ENCODE data around the gene LMF2. TPM values are rescaled to one million over a fixed set of nuclear protein-coding genes. Genes with fewer than 3 reads are reported as not detected.

Gene LMF2
- polyA plus RNA-seq, 1 experiment, result 111 TPM

GRCh38 chr22:50550395-50550794, 42.9 kb upstream of the LMF2 start:
- Histone ChIP-seq H3K27me3 (ENCODE audit: control insufficient read depth, insufficient read depth, low read length) (peaks cover 27% of the 10 kb centered on the region), H3K36me3 (ENCODE audit: control insufficient read depth, insufficient read depth, low read length) (no peaks in the 10 kb centered on the region), H3K4me3 (ENCODE audit: low read depth, low read length) (no peak overlapping the region)
- CTCF ChIA-PET, result interaction anchor here (0.6 to 2.2 kb wide), 4 partner anchors 9 to 71 kb away, joined by 3 to 7 read pairs (median 4); partner anchors contain the start of gene SYCE3
- no peak for TF ChIP-seq CTCF (IDR thresholded peaks at IDR 0.05; ENCODE audit: insufficient read depth, low read depth, low read length)
- DNase-seq (ENCODE audit: low read depth), result no peak
- POLR2A ChIA-PET, result no interaction called here

GRCh38 chr22:50548921-50549790, 41.7 kb upstream of the LMF2 start:
- TF ChIP-seq CTCF (IDR thresholded peaks at IDR 0.05; ENCODE audit: insufficient read depth, low read depth, low read length), result no peak
- POLR2A ChIA-PET, result no interaction called here
- CTCF ChIA-PET, result interaction anchor here (2.0 kb wide), 1 partner anchor 11 kb away, joined by 8 read pairs; no protein-coding TSS in a partner anchor
- no peak overlapping the region for H3K4me3 ChIP-seq (ENCODE audit: low read depth, low read length)
- H3K27me3 ChIP-seq (ENCODE audit: control insufficient read depth, insufficient read depth, low read length), result peaks cover 31% of the 10 kb centered on the region
- DNase-seq (ENCODE audit: low read depth), result no peak
- H3K36me3 ChIP-seq (ENCODE audit: control insufficient read depth, insufficient read depth, low read length), result no peaks in the 10 kb centered on the region

GRCh38 chr22:50548040-50548920, 40.8 kb upstream of the LMF2 start:
- CTCF ChIA-PET, result interaction anchor here (0.8 to 2.0 kb wide), 4 partner anchors 12 to 22 kb away, joined by 4 to 16 read pairs (median 6); partner anchors contain the start of gene SYCE3
- POLR2A ChIA-PET, result no interaction called here
- no peak for TF ChIP-seq CTCF (IDR thresholded peaks at IDR 0.05; ENCODE audit: insufficient read depth, low read depth, low read length)
- no peak for DNase-seq (ENCODE audit: low read depth)
- Histone ChIP-seq H3K4me3 (ENCODE audit: low read depth, low read length) (no peak overlapping the region), H3K36me3 (ENCODE audit: control insufficient read depth, insufficient read depth, low read length) (no peaks in the 10 kb centered on the region), H3K27me3 (ENCODE audit: control insufficient read depth, insufficient read depth, low read length) (peaks cover 31% of the 10 kb centered on the region)

- Histone ChIP-seq H3K4me3 (ENCODE audit: low read depth, low read length) (no peak overlapping the region), H3K27me3 (ENCODE audit: control insufficient read depth, insufficient read depth, low read length) (peaks cover 31% of the 10 kb centered on the region), H3K36me3 (ENCODE audit: control insufficient read depth, insufficient read depth, low read length) (no peaks in the 10 kb centered on the region)
- ChIA-PET POLR2A (no interaction called here), CTCF (interaction anchor here (0.8 to 2.0 kb wide), 4 partner anchors 13 to 22 kb away, joined by 4 to 16 read pairs (median 6); partner anchors contain the start of gene SYCE3)
- TF ChIP-seq CTCF (IDR thresholded peaks at IDR 0.05; ENCODE audit: insufficient read depth, low read depth, low read length), result no peak
- no peak for DNase-seq (ENCODE audit: low read depth)
These were observed 39.9 kb upstream of the LMF2 start for GRCh38 chr22:50547263-50547985.

Measured in BJ (cell line).